GM19395 (cell line): ENCODE results near the gene TM2D3.
"Not testable (repeated sequence)": the region's sequence is repeated elsewhere in the genome, so short reads cannot be mapped to it uniquely, and the experiment has no call there.

Source experiments
- ATAC-seq: cut with Tn5 transposase; IDR thresholded peaks from one replicate; pipeline ENCODE4 v1.9.1; 2021; ENCODE audit warnings: mild to moderate bottlenecking, moderate library complexity; ENCODE audit not compliant: unreplicated experiment

TM2D3 gene

GRCh38 chr15:101657968-101658784 is 6.0 kb upstream of the TM2D3 start:
- no peak for ATAC-seq

GRCh38 chr15:101657171-101657570 is 5.0 kb upstream of the TM2D3 start:
- ATAC-seq = no peak

GRCh38 chr15:101654624-101655337 is 2.6 kb upstream of the TM2D3 start:
- not testable (repeated sequence) for ATAC-seq

- ATAC-seq = no peak
These were observed 2.0 kb upstream of the TM2D3 start for GRCh38 chr15:101654171-101654570.

- no peak for ATAC-seq
These were observed 727 bp upstream of the TM2D3 start for GRCh38 chr15:101652786-101653430.

GRCh38 chr15:101651554-101652097 is 555 bp downstream of the TM2D3 start:
- peak; percentile 54 for ATAC-seq

GRCh38 chr15:101650145-101650544 is 2.0 kb downstream of the TM2D3 start:
- no peak for ATAC-seq

- ATAC-seq = no peak
These were observed 3.8 kb downstream of the TM2D3 start for GRCh38 chr15:101648356-101648755.

GRCh38 chr15:101647251-101647650 is 4.9 kb downstream of the TM2D3 start:
- no peak for ATAC-seq

- no peak for ATAC-seq
These were observed 5.5 kb downstream of the TM2D3 start for GRCh38 chr15:101646672-101647071.

- no peak for ATAC-seq
These were observed 9.8 kb downstream of the TM2D3 start for GRCh38 chr15:101642361-101642760.

GRCh38 chr15:101641894-101642293 is 10.3 kb downstream of the TM2D3 start:
- no peak for ATAC-seq

- peak; percentile 79 for ATAC-seq
These were observed 10.9 kb downstream of the TM2D3 start for GRCh38 chr15:101641129-101641764.

GRCh38 chr15:101639667-101640066 is 12.5 kb downstream of the TM2D3 start:
- no peak for ATAC-seq

GRCh38 chr15:101637919-101638318 is 14.3 kb downstream of the TM2D3 start:
- ATAC-seq = no peak

GRCh38 chr15:101637516-101637915 is 14.7 kb downstream of the TM2D3 start:
- no peak for ATAC-seq

- no peak for ATAC-seq
These were observed 15.1 kb downstream of the TM2D3 start for GRCh38 chr15:101637038-101637437.

- ATAC-seq = no peak
These were observed 16.0 kb downstream of the TM2D3 start for GRCh38 chr15:101635944-101636727.

- no peak for ATAC-seq
These were observed 18.8 kb downstream of the TM2D3 start for GRCh38 chr15:101633356-101633755.

GRCh38 chr15:101626729-101627128 is 25.5 kb downstream of the TM2D3 start:
- ATAC-seq = not testable (repeated sequence)
